DOHH2 (cell line): ENCODE results near the gene PHACTR1.

Experiments
- CTCF ChIP-seq: fragments of 200-600 bp; sonication (generic); IDR thresholded peaks from one replicate; pipeline ENCODE4 v1.5.1; 2014; ENCODE audit warnings: antibody characterized with exemption, mild to moderate bottlenecking, low read depth, low read length; ENCODE audit not compliant: poor library complexity, severe bottlenecking
- EZH2phosphoT487 ChIP-seq: fragments of 200-600 bp; sonication (generic); IDR thresholded peaks from 2 replicates; pipeline ENCODE4 v1.6.1; 2017; ENCODE audit warnings: borderline replicate concordance, mild to moderate bottlenecking, antibody characterized with exemption, low read length, moderate library complexity, mixed read lengths

DNA sequence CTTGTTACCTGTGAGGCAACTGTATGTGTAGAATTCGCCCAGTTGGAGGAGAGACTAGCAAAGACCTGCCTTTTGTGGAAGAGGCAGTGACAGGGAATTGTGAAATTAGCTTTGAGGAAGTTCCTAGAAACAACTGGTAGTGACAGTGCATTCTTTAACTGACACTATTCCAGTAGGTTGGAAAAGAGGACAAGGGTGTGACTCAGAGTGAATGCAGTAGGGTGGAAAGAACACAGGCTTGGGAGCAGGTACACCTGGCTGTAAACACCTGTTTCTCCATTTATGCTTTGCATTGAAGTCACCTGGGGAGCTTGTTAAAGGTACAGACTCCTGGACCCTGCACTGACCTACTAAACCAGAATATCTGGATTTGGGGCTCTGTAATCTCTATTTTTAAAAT is 295.7 kb downstream of the PHACTR1 start:
- no peak for TF ChIP-seq CTCF
- no peak for TF ChIP-seq EZH2phosphoT487
